Ovary (tissue), 3 donors: ENCODE measurements around the gene MRPL45.

Source experiments
- POLR2A ChIP-seq: fragments of 450-650 bp; IDR thresholded peaks from one replicate; pipeline ENCODE4 v1.6.1; 2017; ENCODE audit warnings: antibody characterized with exemption, mild to moderate bottlenecking, moderate library complexity
- TF ChIP-seq, protein P1 (sequence below), 3 donors: fragments of 450-650 bp in 2 of 3; fragments of 200-600 bp in 1 of 3; IDR thresholded peaks; one replicate each; pipeline versions ENCODE4 v1.5.1 to v1.8.0; 2016 to 2022; ENCODE audit warnings: antibody characterized with exemption in 3 of 3, mild to moderate bottlenecking in 1 of 3
- donor health status: DM: no; HTN: no; CAD: no.

DNA sequence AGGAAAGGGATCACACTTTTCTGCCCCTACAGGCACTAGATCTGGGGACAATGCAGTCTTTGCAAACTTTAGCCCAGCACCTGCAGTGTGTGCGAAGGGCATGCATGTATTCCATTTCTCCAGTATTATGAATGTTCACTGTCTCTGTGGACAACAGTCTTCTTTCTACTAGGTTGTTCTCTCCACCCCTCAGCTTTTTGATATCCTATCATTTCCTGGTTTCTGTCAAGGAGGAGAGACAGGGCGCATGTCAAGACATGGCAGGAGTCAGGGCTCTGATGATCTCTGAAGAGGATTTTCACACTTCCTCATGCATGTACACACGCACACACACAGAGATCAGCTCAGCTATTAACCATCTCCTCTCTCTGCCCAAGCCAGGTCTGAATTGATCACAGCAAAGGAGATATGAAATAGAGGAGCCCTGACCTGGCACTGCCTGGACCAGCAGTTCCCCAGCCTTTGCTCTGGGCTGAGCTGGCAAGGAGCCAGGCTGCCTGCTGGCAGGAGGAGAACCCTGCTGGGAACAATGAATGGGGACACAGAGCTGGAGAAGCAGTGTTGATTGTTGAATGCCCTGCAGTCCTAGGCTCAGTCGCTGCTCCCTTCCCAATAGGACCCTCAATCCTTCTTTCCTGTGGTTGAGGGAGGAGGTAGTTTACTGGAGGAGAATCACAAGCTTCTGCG, 44.2 kb downstream of the MRPL45 start:
- TF ChIP-seq, protein P1, sequence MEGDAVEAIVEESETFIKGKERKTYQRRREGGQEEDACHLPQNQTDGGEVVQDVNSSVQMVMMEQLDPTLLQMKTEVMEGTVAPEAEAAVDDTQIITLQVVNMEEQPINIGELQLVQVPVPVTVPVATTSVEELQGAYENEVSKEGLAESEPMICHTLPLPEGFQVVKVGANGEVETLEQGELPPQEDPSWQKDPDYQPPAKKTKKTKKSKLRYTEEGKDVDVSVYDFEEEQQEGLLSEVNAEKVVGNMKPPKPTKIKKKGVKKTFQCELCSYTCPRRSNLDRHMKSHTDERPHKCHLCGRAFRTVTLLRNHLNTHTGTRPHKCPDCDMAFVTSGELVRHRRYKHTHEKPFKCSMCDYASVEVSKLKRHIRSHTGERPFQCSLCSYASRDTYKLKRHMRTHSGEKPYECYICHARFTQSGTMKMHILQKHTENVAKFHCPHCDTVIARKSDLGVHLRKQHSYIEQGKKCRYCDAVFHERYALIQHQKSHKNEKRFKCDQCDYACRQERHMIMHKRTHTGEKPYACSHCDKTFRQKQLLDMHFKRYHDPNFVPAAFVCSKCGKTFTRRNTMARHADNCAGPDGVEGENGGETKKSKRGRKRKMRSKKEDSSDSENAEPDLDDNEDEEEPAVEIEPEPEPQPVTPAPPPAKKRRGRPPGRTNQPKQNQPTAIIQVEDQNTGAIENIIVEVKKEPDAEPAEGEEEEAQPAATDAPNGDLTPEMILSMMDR (IDR thresholded peaks at IDR 0.05): no peak
- TF ChIP-seq POLR2A: no peak
